Raji (cell line): ENCODE measurements around the gene MRPL39.

Experiments
- POLR2A ChIP-seq: IDR thresholded peaks from 2 replicates; pipeline ENCODE4 v1.6.1; 2011; ENCODE audit warnings: low read depth, low read length, control low read depth; ENCODE audit not compliant: insufficient read depth

Gene MRPL39

DNA sequence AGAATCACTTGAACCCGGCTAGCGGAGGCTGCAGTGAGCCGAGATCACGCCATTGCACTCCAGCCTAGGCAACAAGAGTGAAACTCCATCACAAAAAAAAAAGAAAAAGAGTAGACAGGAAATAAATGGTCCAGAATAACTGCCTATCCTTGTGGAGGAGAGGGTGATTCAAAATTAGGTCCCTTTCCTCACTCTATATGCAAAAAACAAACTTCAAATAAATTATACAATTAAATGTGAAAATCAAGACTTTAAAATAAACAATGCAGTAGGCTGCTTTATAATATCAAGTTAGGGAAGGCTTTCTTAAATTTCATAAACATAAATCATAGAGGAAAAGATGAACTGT, 26.4 kb downstream of the MRPL39 start:
- no peak for TF ChIP-seq POLR2A

DNA sequence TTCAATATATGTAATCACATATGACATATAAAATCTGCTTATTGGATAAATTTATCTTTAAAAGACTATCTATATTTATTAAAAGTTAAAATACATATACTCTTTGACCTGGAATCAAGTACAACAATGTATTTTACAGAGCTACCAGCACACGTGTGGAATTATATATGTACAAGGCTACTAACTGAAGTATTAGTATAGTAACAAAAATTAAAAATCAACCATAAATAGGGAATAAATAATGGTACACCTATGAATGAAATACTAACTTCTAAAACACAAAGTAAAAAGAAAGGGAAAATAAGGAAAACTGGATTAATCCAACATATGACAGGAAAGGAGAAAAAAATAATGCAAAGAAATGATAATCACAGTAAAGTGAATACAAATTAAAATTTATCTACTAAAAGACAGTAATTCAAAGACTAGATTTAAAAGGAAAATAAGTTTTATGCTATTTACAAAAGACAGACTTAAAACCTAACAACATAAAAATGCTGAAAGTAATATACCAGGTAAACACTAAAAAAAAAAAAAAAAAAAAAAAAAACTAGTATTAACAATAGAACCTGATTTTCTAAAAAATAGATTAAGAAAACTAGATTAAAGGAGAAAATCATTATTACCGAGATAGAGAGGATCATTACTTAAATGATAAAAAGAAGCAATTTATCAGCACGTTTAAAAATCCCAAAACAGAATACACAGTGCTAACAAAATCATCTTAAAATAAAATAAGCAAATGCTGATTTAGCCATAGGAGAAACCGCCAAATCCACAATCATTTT, 27.9 kb downstream of the MRPL39 start:
- no peak for TF ChIP-seq POLR2A

DNA sequence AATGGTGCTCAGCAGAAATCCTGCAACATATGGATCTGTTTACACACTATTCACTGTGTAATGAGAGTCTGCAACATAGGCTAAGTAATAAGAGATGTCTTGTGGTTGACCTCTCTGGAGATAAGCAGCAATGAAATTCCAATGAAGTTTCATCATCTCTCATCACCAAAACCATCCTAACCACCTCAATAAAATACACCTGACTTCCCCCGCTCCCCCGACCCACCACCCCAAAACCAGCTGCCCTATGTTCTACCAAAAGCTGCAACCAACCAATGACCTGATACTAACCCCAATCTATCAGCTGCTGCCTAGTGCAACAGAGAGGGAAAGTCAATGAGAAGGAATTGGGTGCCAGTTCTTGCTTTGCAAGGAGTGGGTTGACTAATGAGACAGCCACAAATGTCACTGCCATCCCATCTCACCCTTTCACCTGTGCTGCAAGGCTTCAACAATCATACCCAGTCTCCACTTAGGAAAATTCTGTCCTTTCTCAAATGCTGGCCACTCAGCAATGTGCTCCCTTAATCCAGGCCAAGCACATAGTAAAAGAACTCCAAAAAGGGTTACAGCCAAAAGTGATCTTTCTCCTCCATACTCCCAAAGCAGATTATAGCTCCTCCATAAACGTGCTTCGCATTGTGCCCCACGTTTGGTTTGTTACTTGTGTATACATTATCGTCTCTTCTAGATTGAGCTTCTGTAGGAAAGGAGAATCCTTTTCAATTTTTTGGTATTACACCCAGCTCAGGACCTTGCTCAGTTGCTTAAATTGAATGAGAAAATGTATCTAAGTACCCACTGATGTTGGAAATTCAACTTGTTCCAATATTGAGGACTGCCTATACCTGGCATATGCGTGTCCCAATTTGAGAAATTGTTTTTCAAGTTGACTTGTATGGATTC, 29.0 kb downstream of the MRPL39 start:
- TF ChIP-seq POLR2A, result no peak

DNA sequence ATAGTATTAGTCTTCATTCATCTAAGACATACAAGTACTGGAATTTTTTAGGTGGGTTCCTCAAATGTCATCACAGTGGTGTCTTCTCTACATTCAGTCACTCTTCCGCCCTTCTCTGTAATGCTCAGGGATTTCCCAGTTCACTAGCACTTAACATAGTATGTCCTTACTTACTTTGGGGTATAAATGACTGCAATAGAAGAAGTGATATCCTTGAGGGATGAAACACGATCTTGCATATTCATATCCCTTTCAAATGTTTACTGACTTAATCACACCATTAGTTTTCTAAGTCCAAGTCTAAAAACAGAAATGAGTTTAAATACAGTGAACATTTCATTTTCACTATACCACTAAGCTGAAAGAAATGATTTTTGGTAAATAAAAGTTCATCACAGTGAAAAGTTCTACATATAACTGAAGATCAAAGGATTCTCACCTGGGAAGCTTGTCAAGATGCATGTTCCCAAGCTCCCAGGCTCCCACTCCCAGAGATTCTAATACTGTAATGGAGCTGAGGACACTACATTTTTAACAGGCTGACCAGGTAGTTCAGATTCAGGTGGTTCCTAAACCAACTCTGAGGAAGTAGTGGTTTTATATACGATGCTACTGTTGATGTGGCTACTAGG, 29.7 kb downstream of the MRPL39 start:
- TF ChIP-seq POLR2A, result no peak

DNA sequence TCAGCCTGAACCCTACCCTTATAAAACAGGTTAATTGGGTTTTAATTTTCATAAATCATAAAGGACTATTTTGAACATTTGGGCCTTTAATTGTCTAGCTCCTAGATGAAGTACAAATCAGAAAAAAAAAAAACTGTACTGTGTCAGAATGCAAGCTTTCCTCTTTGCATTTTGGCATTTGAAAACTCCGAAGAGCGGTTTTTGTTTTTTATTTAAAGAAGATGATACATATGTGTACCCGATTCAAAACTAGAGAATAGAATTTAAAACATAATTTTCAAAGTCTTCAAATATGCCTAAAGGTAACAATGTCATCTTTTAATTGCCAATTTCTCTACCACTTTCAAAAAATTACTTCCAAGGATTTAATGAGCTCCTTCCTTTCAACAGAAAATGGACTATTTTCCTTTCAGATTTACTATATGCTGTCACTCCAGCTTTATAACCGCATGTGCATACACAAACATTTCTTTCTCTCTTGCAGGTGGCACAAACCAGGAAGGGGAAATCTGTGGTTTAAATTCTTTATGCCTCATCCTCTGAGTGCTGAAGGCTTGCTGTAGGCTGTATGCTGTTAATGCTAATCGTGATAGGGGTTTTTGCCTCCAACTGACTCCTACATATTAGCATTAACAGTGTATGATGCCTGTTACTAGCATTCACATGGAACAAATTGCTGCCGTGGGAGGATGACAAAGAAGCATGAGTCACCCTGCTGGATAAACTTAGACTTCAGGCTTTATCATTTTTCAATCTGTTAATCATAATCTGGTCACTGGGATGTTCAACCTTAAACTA, 33.7 kb downstream of the MRPL39 start:
- no peak; the same call in 1 of the 2 replicates for TF ChIP-seq POLR2A

DNA sequence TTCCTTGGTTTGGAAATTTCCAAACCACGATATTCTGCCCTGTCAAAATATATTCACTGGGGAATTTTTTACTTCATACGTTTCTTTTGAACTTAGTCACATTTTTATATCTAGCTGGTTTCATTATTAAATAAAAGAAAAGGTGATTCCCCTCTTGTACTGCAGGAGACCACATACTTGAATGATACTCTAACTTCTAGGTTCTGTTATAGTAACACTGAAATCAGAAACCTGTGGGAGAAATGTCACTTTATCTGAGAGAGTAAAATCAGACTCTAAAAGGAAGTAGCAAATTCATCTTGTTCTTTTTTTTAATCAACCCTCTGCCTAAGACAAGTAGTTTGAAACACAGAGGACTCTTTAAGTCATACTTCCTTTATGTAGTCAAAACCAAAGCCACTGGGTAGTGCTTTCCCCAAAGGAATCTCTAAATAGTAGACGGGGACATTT, 34.4 kb downstream of the MRPL39 start:
- no peak for TF ChIP-seq POLR2A

DNA sequence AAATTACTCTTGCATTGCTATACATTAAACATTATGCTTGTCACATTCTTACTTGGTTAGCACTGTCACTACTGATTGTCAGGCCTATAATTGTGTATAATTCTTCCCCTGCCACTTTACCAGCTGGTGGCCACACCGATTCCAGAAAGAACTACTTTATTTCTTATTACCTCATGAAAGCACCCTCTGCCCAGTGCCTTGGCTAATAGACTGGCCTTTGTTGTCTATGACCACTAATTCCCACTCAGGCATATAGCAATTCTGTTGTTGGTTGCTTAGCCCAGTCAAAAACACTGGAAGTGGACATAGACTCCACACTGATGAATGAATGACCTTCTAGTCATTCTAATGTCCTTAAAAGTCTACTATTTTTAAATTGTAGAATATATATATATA, 35.6 kb downstream of the MRPL39 start:
- no peak for TF ChIP-seq POLR2A

DNA sequence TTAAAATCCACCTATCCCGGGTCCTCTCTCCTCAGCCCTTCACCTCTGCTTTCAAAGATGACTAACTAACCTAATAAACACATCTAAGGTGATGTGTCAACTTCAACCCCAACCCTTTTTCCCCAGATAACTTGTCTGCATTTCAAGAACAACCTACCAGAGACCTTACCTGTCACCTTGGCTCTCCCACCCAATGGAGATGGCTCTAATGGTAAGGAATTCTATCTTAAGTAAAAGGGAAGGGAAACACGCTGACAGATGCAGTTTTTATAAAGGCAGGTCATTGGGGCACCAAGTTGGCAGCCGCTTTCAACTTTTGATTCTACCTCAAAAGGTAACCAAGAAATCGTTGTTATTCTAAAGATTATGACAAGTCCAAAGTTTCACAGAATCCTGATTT, 37.6 kb downstream of the MRPL39 start:
- TF ChIP-seq POLR2A, result no peak

DNA sequence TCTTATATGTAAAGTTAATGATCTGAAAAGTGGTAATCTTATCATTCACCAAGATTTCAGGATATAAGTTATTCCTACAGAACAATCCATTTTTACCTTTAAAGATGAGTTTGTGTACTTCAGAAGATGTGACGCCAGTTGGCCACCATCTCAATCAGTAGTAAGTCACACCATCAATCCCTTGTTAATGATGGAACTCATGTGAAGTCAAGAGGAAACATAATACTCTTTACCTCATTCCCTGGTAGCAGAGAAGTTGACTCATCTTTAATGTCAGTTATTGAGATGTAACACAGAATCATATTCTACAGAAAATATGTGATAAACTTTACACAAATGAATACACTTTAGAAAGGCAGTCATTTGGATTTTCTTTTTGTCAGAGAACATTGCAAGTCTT, 38.2 kb downstream of the MRPL39 start:
- no peak for TF ChIP-seq POLR2A

DNA sequence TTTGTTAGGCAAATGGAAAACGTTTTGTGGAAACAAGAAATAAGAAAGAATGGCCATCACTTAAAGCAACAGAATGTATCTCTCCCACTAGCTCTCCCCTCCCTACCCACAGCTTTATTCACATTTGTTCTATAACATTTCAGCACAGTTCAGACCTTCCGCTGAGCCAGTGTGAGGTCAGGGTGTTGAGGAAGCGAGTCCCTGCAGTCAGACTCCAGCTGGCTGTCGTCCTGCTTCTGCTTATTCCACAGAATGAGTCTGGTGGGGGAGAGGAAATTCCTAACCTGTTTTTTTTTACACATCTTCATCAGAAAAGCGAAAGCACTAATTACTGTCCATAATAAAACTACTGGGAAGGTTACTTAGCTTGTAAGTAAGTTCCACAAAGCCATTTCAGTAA, 39.0 kb downstream of the MRPL39 start:
- TF ChIP-seq POLR2A, result no peak

DNA sequence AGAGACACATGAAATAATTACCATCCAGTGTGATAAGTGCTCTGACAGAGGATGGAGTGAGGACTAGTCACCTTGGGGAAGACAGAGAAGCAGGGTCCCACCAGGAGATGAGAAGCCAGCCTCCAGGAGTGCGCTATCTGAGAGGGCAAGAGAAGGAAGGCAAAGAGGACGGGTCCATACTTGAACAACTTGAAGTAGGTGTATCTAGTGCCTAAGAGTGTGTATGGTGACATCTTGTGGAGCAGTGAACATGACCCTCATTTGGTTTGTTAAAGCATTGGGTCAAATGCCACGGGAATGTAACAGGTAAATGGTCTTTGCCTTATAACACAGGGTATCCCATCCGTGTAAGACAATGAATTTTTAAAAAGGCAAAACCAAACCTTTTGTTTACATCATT, 39.8 kb downstream of the MRPL39 start:
- no peak for TF ChIP-seq POLR2A

DNA sequence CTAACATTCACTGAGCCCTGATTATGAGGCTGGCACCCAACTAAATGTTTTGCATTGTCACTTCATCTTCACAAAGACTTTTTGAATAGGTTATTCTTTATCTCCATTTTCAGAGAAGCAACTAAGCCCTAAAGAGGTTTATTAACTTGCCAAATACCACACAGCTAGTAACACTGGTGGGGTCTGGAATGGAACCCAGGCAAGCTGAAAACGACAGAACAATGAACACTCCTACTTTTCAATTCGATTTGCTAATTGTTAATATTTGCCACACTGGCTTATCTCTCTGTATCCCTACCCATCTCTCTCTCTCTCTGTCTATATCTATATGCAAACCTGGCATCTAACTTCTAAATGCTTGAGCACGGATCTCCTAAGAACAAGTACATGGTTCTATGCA, 40.6 kb downstream of the MRPL39 start:
- no peak for TF ChIP-seq POLR2A

DNA sequence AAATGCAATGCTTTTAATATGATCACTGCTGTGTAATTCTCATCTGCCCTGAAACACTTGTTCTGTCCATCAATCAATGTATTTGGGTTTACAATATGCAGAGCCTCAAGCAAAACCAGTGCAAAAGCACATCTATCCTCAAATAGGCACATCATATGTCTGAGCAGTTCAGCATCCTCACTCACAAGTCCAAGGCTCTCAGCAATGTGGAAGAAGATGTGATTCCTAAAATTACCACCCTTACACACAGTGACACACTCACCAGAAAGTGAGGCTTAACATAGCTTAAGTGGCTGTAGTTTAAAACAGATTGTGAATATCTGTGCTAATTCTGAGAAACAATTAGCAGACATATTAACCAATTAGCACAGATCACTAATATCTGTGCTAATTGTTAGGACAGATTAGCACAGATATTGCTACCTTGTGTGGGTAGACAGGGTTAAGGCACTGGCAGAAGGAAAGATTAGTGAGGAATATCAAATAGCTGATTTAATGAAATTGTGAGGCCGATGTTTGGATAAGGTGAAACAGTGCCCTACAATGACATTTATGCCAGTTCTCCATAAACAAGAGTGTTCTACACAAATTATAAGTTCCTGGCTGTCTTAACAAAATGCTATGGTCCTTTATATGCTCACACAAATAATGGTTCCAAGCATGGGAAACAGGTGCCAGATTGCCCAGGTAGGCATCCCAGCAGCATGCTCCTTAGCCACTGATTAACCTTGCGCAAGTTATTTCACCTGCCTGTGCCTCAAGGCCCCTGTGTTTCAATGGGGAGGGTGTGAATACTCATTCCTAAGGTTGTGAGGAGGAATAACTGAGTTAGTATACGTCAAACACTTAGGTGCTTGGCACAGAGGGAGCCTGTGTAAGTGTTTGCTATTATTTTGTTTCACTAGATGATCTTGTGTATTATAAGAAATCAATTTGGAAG, 41.7 kb downstream of the MRPL39 start:
- TF ChIP-seq POLR2A, result no peak
